Activated naive CD4-positive, alpha-beta T cell treated with anti-CD3 and anti-CD28 coated beads, Interleukin-2, amount 50 U/mL, for 72 hours (primary cell): ENCODE data around the gene CCT7. TPM values are rescaled to one million over a fixed set of nuclear protein-coding genes. Genes with fewer than 3 reads are reported as not detected.
"Not testable (repeated sequence)": the region's sequence is repeated elsewhere in the genome, so short reads cannot be mapped to it uniquely, and the experiment has no call there.

Experiments used
- ATAC-seq, 2 donors: fragments of 150-1000 bp; cut with Tn5 transposase; 2 replicates each; pipeline ENCODE4 v1.10.0; 2021; ENCODE audit warnings: mild to moderate bottlenecking in 2 of 2, moderate library complexity in 2 of 2
- DNase-seq, 2 donors: peaks; one replicate each; pipeline ENCODE4 v3.0.0; 2021 to 2022; ENCODE audit warnings: low spot score in 2 of 2
- H3K27ac Mint-ChIP-seq, 2 donors: one replicate each; pipeline ENCODE4 v1.8.0; 2022; ENCODE audit warnings: mild to moderate bottlenecking in 2 of 2, mixed read lengths in 2 of 2
- H3K36me3 Mint-ChIP-seq, 2 donors: one replicate each; pipeline ENCODE4 v1.8.0; 2022; ENCODE audit warnings: mixed read lengths in 2 of 2
- H3K9me3 Mint-ChIP-seq, 2 donors: one replicate each; pipeline ENCODE4 v1.8.0; 2022; ENCODE audit warnings: mixed read lengths in 2 of 2
- total RNA-seq, 2 donors: library from RNA; stranded (reverse); gene quantifications; one replicate each; pipeline ENCODE4 v1.2.3, GENCODE V29; 2022

CCT7 gene
- total RNA-seq, 2 donors from 2014 or later = 417 to 503 TPM

DNA sequence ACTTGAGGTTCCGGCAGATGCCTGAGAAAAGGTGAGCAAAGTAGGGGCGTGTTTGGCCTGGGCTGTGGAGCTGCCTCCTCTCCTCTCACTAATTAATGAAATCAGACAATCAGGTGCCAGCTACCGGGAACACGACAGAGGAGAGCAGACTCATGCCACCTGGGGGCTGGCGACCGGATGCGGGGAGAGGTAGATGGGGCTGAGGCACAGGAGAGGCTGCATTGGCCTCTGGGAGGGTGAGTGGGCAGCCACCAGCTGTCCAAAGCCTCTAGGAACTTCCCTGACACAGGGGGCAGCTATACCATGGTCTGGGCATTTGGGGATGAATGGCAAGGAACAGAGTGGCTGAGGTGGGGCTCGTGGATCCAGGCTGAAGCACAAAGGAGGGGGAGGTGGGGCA, 25.2 kb downstream of the CCT7 start:
- no peaks in the 10 kb centered on the region for H3K36me3 Mint-ChIP-seq
- ATAC-seq (no peak), DNase-seq (no peak)
- no peaks in the 10 kb centered on the region for H3K9me3 Mint-ChIP-seq
- H3K27ac Mint-ChIP-seq = peak overlapping the region in 1 of 2 donors; percentile 36

DNA sequence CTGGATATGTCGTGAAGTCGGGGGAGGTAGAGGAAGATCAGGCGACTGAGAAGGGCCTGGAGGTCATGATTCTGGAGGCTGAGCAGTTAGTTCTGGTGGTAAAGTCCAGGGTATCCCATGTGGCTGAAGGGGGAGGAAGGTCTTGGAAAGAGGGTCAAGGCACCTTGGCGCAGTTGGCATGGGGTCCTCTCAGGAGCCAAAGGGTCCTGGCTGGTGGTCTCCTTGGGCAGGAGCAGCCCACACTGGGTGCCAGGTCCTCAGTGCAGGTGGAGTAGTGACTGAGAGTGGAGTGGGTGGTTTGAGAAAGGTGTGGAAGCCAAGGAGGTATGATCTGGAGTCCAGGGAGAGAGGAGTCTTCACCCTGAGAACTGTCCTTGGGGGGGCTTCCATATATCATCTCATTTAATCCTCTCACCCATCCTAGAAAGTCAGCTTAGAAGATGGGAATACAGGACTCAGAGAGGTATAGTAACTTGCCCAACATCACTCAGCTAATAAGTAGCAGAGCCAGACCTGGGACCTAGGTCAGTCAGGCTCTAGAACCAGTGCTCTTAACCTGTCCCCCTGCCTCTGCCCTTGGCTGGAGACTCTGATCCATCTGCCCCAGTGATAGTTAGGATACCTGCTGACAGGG, 25.7 kb downstream of the CCT7 start:
- DNase-seq (no peak), ATAC-seq (no peak)
- no peaks in the 10 kb centered on the region for H3K9me3 Mint-ChIP-seq

DNA sequence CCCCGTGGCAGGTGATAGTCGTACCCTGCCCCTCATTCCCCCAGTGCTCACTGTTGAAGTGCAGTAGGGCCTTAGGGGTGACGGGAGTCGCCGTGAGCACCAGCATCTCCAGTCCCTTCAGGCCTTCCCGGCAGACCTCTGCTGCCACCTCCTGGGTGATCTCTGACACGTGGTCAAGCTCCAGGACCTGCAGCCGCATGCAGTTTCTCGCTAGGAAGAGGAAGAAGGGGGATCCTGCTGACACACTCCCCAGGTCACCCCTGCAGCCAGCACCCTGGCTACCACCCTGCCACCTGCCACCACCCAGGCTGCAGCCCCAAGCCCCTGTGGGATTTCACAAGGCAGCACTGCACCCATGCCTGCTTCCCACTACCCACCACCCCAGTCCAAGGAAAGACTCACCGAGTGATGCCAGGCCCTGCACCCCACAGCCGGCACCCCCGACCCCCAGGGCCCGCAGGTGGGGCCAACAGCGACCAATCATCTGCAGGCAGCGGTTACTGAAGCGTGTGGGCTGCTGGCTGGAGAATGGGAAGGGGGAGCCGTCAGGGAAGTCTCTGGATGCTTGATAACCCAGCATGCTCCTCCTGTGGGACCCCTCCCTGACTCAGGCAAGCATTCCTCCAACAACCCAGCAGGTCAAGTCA, 26.4 kb downstream of the CCT7 start:
- H3K27ac Mint-ChIP-seq = peak overlapping the region in 1 of 2 donors; percentile 25
- DNase-seq (no peak), ATAC-seq (peak in 1 of 2 donors; percentile 21)
- H3K9me3 Mint-ChIP-seq = no peaks in the 10 kb centered on the region
- no peaks in the 10 kb centered on the region for H3K36me3 Mint-ChIP-seq

More for the DNA sequence above, 25.7 kb downstream of the CCT7 start:
- H3K36me3 Mint-ChIP-seq = no peaks in the 10 kb centered on the region
- H3K27ac Mint-ChIP-seq = peak overlapping the region in 1 of 2 donors; percentile 25

- DNase-seq (no peak), ATAC-seq (no peak)
- Mint-ChIP-seq H3K36me3 (no peaks in the 10 kb centered on the region), H3K27ac (no peak overlapping the region), H3K9me3 (no peaks in the 10 kb centered on the region)
These were observed 28.1 kb downstream of the CCT7 start for GRCh38 chr2:73262108-73262651.

DNA sequence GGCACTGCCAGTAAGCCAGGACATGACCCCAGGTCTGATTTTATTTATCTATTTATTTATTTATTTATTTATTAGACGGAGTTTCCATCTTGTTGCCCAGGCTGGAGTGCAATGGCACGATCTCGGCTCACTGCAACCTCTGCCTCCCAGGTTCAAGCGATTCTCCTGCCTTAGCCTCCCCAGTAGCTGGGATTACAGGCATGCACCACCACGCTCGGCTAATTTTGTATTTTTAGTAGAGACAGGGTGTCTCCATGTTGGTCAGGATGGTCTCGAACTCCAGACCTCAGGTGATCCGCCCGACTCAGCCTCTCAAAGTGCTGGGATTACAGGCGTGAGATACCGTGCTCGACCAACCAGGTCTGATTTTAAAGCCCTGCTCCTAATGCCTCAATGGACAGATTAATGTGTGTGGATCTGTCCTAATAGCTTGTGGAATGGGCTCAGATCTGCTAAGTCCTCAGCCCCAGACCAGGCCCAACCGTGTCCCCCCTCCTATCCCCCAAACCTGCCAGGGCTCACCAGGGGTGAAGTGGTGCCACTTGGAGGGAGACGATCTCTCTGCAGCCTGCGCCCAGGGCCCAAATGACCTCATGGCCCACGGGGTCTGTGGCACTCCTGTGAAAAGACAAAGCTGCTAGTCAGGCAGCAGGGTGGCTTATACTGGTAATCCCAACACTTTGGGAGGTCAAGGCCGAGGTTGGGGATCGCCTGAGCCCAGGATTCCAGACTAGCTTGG, 28.8 kb downstream of the CCT7 start:
- ATAC-seq, DNase-seq, H3K9me3 Mint-ChIP-seq, H3K36me3 Mint-ChIP-seq: not testable (repeated sequence)
- peak overlapping the region in 1 of 2 donors; percentile 36 for H3K27ac Mint-ChIP-seq

DNA sequence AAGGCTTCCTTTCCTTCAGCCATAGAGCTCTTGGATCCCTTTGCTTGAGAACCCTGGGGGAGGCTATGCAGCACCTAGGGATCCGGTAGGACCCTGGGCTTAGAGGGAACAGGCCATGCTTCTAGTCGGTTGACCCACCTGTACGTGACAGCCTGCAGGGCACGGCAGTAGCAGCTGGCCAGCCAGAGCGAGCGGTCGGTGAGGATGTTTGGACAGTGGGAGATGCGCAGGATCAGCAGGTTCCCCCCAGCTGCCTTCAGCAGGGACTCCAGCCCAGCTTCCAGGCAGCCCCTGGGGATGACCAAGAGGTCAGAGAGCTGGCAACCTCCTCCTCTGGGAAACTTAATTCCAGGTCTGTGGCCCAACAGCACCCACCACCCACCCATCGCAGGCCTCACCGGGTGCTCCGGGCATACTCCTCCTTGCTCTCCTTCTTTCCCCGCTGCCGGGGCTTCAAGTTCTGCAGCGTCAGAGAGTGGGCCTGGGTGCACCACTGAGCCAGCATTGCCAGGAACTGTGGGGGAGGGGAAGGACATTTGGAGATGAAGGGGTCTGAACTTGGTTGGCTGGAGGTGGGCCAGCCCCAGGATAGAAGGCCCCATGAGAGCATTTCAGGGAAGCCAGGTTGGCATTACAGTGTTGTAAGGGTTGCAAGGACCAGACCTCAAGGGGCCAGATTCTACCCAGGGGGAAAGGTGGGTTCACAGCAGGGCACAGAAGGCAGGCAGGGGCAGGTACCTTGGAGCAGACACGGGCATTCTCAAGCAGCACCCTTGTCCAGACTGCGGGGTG, 29.6 kb downstream of the CCT7 start:
- H3K9me3 Mint-ChIP-seq = no peaks in the 10 kb centered on the region
- peak overlapping the region in 1 of 2 donors; percentile 36 for H3K27ac Mint-ChIP-seq
- DNase-seq (no peak), ATAC-seq (no peak)
- peaks cover 5 to 8% of the 10 kb centered on the region in 2 donors for H3K36me3 Mint-ChIP-seq

DNA sequence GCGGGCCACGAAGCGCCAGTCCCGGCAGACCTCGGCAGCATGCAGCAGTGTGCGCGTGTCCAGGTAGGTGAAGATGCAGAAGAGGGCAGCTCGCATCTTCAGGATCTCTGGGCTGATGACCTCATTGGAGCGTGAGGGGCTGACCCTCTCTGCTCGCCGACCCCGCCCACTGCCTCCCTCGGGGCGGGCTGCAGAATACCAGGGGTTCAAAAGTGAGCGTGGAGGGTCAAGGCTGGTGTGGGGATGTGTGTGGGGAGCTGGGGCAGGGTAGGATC, 30.2 kb downstream of the CCT7 start:
- Mint-ChIP-seq H3K9me3 (no peaks in the 10 kb centered on the region), H3K27ac (no peak overlapping the region), H3K36me3 (peaks cover 5 to 8% of the 10 kb centered on the region in 2 donors)
- DNase-seq = no peak
- ATAC-seq = no peak

DNA sequence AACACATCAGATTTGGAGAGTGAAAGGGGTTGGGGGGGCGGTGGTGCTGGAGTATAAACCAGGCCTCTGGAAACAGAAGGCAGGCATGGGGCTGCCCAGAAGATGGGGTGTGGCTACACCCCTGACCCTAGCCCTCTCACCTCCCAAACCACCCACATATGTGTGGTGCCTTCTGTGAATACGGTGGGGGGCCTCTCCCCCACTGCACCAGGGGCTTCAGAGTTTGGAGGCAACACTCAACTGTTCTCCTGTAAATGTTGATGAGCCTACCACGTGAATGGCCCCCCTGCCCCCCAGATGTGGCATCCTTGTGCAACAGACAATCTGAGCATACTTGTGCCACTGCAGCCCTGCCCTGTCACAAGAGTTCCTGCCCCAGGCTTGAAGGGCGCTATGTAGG, 30.7 kb downstream of the CCT7 start:
- Mint-ChIP-seq H3K9me3 (no peaks in the 10 kb centered on the region), H3K36me3 (peaks cover 5 to 8% of the 10 kb centered on the region in 2 donors), H3K27ac (no peak overlapping the region)
- DNase-seq (no peak), ATAC-seq (no peak)

DNA sequence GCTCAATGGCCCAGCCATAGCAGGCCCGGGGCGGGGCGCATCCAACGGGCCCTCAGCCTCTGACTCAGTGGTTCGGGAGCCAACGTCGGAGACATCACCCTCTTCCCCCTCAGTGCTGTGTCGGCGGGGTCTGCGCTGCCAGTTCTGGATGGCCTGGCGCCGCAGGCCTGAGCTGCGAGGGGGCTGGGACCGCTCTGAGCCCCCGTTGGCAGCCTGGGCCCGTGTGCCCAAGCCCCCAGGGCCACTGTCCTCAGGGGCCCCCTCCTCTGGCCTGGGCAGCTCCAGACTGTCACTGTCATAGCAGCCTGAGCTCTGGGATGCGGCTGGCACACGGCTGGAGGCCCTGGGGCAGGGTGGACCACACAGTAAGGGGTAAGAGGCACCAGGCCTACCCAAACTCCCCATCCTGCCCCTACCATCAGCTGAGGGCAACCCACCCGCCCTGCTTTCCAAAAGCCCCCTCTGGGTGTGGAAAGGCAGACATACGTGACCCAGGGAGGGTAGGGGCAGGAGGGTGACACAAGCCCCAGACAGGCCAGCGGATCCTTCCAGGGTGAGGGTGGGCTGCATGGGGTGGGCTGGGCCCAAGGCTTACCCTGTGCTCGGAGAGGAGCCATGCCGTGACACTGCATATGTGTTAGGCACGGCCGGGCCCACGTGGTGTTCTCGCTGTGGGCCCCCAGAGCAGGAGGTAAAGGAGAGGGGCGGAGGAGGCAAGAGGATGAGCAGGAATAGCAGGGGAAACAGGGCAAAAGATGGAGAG, 31.4 kb downstream of the CCT7 start:
- Mint-ChIP-seq H3K27ac (no peak overlapping the region), H3K36me3 (peaks cover 5 to 8% of the 10 kb centered on the region in 2 donors), H3K9me3 (no peaks in the 10 kb centered on the region)
- ATAC-seq (no peak), DNase-seq (no peak)

- peaks cover 5 to 8% of the 10 kb centered on the region in 2 donors for H3K36me3 Mint-ChIP-seq
- ATAC-seq = no peak
- H3K9me3 Mint-ChIP-seq = no peaks in the 10 kb centered on the region
- no peak for DNase-seq
- H3K27ac Mint-ChIP-seq = no peak overlapping the region
These were observed 32.2 kb downstream of the CCT7 start for GRCh38 chr2:73266061-73266901.

GRCh38 chr2:73267008-73267407, 32.9 kb downstream of the CCT7 start:
- DNase-seq (no peak), ATAC-seq (no peak)
- H3K9me3 Mint-ChIP-seq = no peaks in the 10 kb centered on the region
- H3K36me3 Mint-ChIP-seq = peaks cover 5 to 8% of the 10 kb centered on the region in 2 donors
- no peak overlapping the region for H3K27ac Mint-ChIP-seq

GRCh38 chr2:73268366-73268829, 34.3 kb downstream of the CCT7 start:
- no peak for ATAC-seq

GRCh38 chr2:73268830-73269685, 35.0 kb downstream of the CCT7 start:
- Mint-ChIP-seq H3K9me3 (no peaks in the 10 kb centered on the region), H3K27ac (no peak overlapping the region), H3K36me3 (peaks cover 5 to 8% of the 10 kb centered on the region in 2 donors)
- DNase-seq (peak; percentile 60 to 70), ATAC-seq (peak; percentile 93 to 96)

More at GRCh38 chr2:73268366-73268829, 34.3 kb downstream of the CCT7 start:
- Mint-ChIP-seq H3K27ac (no peak overlapping the region), H3K36me3 (peaks cover 5 to 8% of the 10 kb centered on the region in 2 donors), H3K9me3 (no peaks in the 10 kb centered on the region)
- DNase-seq = no peak

- H3K36me3 Mint-ChIP-seq = peaks cover 5 to 8% of the 10 kb centered on the region in 2 donors
- DNase-seq (no peak), ATAC-seq (no peak)
- H3K27ac Mint-ChIP-seq = peak overlapping the region in 1 of 2 donors; percentile 6
- no peaks in the 10 kb centered on the region for H3K9me3 Mint-ChIP-seq
These were observed 35.8 kb downstream of the CCT7 start for GRCh38 chr2:73269686-73270465.
